ENCODE data around the gene PPM1E. TPM values are rescaled to one million over a fixed set of nuclear protein-coding genes. Genes with fewer than 3 reads are reported as not detected.

Gene PPM1E
- total and polyA plus RNA-seq, 5 donors from 2014 or later: not detected

- H3K4me1 ChIP-seq (ENCODE audit: control insufficient read depth, insufficient read depth, low read length, poor library complexity, severe bottlenecking): no peaks in the 10 kb centered on the region
- H3K4me3 Mint-ChIP-seq: no peak overlapping the region
- H3K4me3 ChIP-seq (ENCODE audit: low read depth, low read length): no peak overlapping the region
- H3K27ac Mint-ChIP-seq: no peak overlapping the region
- no peaks in the 10 kb centered on the region for H3K9me3 ChIP-seq (ENCODE audit: control insufficient read depth in 2 of 2, low read length in 2 of 2)
- H3K36me3 ChIP-seq (ENCODE audit: control insufficient read depth, insufficient read depth, low read length): no peaks in the 10 kb centered on the region
- no peaks in the 10 kb centered on the region for H3K36me3 Mint-ChIP-seq
- H3K27me3 ChIP-seq (ENCODE audit: control insufficient read depth, insufficient read depth, low read length): peaks cover 2% of the 10 kb centered on the region
- H3K4me1 Mint-ChIP-seq: no peaks in the 10 kb centered on the region
- ATAC-seq (ENCODE audit: low read depth in 2 of 2) (no peak), DNase-seq (no peak)
- no peaks in the 10 kb centered on the region for H3K9me3 Mint-ChIP-seq
- peaks cover 36% of the 10 kb centered on the region for H3K27me3 Mint-ChIP-seq
- H3K27ac ChIP-seq (ENCODE audit: insufficient read depth, low read length, poor library complexity, severe bottlenecking): no peak overlapping the region
Observed at GRCh38 chr17:58865301-58865700, 109.6 kb downstream of the PPM1E start.

DNA sequence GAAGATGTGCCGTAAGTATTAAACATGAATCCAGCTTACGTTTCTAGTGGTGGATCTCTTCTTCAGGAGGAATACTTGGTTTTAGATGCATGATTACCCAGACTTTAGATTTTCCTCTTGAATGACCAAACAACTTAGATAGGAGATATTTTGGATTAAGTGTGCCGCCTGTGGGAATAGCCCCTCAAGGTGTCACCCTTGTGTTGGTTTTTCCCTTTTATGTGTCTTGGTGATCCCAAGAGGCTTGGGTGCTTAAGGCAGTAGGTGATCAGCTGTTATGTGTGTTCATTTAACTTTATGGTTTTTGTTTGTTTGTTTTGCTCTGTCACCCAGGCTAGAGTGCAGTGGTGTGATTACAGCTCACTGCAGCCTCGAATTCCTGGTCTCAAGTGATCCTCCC is 115.1 kb downstream of the PPM1E start:
- Mint-ChIP-seq H3K9me3 (no peaks in the 10 kb centered on the region), H3K27ac (no peak overlapping the region), H3K4me1 (no peaks in the 10 kb centered on the region), H3K4me3 (no peak overlapping the region), H3K27me3 (peaks cover 44% of the 10 kb centered on the region), H3K36me3 (no peaks in the 10 kb centered on the region)
- Histone ChIP-seq H3K4me3 (ENCODE audit: low read depth, low read length) (no peak overlapping the region), H3K27ac (ENCODE audit: insufficient read depth, low read length, poor library complexity, severe bottlenecking) (no peak overlapping the region), H3K36me3 (ENCODE audit: control insufficient read depth, insufficient read depth, low read length) (no peaks in the 10 kb centered on the region), H3K27me3 (ENCODE audit: control insufficient read depth, insufficient read depth, low read length) (peaks cover 4% of the 10 kb centered on the region), H3K9me3 (ENCODE audit: control insufficient read depth in 2 of 2, low read length in 2 of 2) (no peaks in the 10 kb centered on the region), H3K4me1 (ENCODE audit: control insufficient read depth, insufficient read depth, low read length, poor library complexity, severe bottlenecking) (no peaks in the 10 kb centered on the region)
- DNase-seq (no peak), ATAC-seq (ENCODE audit: low read depth in 2 of 2) (no peak)

DNA sequence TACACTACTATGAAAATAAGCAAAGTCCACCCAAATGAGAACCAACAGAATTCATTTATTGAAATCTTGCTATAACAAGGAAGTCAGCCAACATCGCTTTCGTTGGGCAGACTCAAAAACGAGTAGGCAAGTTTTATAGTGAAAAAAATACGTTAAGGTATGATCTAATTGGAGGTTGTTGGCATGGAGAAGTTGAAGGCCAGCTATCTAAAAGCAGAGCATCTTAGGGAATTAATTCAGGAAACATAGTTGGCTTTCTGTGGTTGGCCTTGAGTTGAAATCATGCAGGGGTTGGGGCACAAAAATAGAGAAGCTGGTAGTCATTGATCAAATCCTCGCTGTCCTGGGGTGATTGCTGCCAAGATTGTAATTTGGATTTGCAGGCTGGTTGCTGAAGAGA is 118.3 kb downstream of the PPM1E start:
- peaks cover 28% of the 10 kb centered on the region for H3K27me3 Mint-ChIP-seq
- no peaks in the 10 kb centered on the region for H3K4me1 ChIP-seq (ENCODE audit: control insufficient read depth, insufficient read depth, low read length, poor library complexity, severe bottlenecking)
- H3K4me3 Mint-ChIP-seq: no peak overlapping the region
- no peaks in the 10 kb centered on the region for H3K4me1 Mint-ChIP-seq
- no peaks in the 10 kb centered on the region for H3K36me3 ChIP-seq (ENCODE audit: control insufficient read depth, insufficient read depth, low read length)
- no peaks in the 10 kb centered on the region for H3K9me3 ChIP-seq (ENCODE audit: control insufficient read depth in 2 of 2, low read length in 2 of 2)
- no peak overlapping the region for H3K4me3 ChIP-seq (ENCODE audit: low read depth, low read length)
- no peak for ATAC-seq (ENCODE audit: low read depth in 2 of 2)
- H3K27me3 ChIP-seq (ENCODE audit: control insufficient read depth, insufficient read depth, low read length): peaks cover 4% of the 10 kb centered on the region
- no peaks in the 10 kb centered on the region for H3K36me3 Mint-ChIP-seq
- H3K27ac Mint-ChIP-seq: no peak overlapping the region
- no peak overlapping the region for H3K27ac ChIP-seq (ENCODE audit: insufficient read depth, low read length, poor library complexity, severe bottlenecking)
- no peak for DNase-seq
- no peaks in the 10 kb centered on the region for H3K9me3 Mint-ChIP-seq

DNA sequence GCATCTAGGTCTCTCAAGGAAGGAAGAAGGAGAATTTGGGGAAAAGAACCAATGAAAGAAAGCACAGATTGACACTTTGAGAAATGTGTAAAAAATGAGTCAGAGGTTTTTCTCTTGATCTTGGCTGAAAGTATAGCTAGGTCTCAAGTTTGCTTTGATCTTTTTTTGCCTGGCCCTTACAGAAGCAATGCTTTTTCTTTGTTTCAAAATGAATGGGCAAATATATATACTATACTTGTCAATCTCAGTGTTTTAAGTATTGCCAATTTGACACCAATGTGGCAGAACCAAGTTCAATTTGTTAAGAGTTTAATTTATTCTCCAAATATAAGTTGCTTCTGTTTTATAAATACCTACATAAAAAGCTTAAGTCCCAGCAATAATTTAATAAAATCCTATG is 119.6 kb downstream of the PPM1E start:
- DNase-seq: peak in 1 of 3 donors; percentile 2
- Histone ChIP-seq H3K9me3 (ENCODE audit: control insufficient read depth in 2 of 2, low read length in 2 of 2) (no peaks in the 10 kb centered on the region), H3K27me3 (ENCODE audit: control insufficient read depth, insufficient read depth, low read length) (peaks cover 2% of the 10 kb centered on the region), H3K27ac (ENCODE audit: insufficient read depth, low read length, poor library complexity, severe bottlenecking) (no peak overlapping the region), H3K4me3 (ENCODE audit: low read depth, low read length) (no peak overlapping the region), H3K4me1 (ENCODE audit: control insufficient read depth, insufficient read depth, low read length, poor library complexity, severe bottlenecking) (no peaks in the 10 kb centered on the region), H3K36me3 (ENCODE audit: control insufficient read depth, insufficient read depth, low read length) (no peaks in the 10 kb centered on the region)
- H3K36me3 Mint-ChIP-seq: no peaks in the 10 kb centered on the region
- no peak overlapping the region for H3K4me3 Mint-ChIP-seq
- no peaks in the 10 kb centered on the region for H3K4me1 Mint-ChIP-seq
- H3K27ac Mint-ChIP-seq: no peak overlapping the region
- no peaks in the 10 kb centered on the region for H3K9me3 Mint-ChIP-seq
- peaks cover 14% of the 10 kb centered on the region for H3K27me3 Mint-ChIP-seq
- ATAC-seq (ENCODE audit: low read depth in 2 of 2): no peak

DNA sequence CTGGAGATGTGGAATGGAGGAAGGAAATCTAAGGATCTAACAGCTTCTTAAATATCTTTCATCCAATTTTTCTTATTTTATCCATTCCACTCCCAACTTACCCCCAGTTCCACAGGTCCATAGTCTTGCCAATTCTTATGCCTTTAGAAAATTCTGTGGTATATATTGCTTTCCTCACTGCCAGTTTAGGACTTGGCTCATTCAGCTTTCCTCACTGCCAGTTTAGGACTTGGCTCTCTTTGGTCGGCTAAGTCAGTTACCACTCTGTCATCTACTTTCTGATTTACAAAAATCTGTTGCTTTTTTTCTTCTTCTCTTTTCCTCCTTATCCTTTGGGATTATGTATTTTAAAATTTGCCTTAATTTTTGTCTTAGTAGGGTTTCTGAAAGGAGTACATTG is 128.5 kb downstream of the PPM1E start:
- H3K4me3 ChIP-seq (ENCODE audit: low read depth, low read length): no peak overlapping the region
- H3K36me3 ChIP-seq (ENCODE audit: control insufficient read depth, insufficient read depth, low read length): no peaks in the 10 kb centered on the region
- Mint-ChIP-seq H3K9me3 (no peaks in the 10 kb centered on the region), H3K4me3 (no peak overlapping the region), H3K27me3 (peaks cover 18% of the 10 kb centered on the region), H3K4me1 (no peaks in the 10 kb centered on the region), H3K36me3 (no peaks in the 10 kb centered on the region), H3K27ac (peak overlapping the region in 1 of 3 donors; percentile 83)
- no peak overlapping the region for H3K27ac ChIP-seq (ENCODE audit: insufficient read depth, low read length, poor library complexity, severe bottlenecking)
- ATAC-seq (ENCODE audit: low read depth in 2 of 2) (no peak), DNase-seq (no peak)
- no peaks in the 10 kb centered on the region for H3K9me3 ChIP-seq (ENCODE audit: control insufficient read depth in 2 of 2, low read length in 2 of 2)
- peaks cover 4% of the 10 kb centered on the region for H3K27me3 ChIP-seq (ENCODE audit: control insufficient read depth, insufficient read depth, low read length)
- H3K4me1 ChIP-seq (ENCODE audit: control insufficient read depth, insufficient read depth, low read length, poor library complexity, severe bottlenecking): no peaks in the 10 kb centered on the region

- peaks cover 4 to 5% of the 10 kb centered on the region in 2 experiments for H3K9me3 ChIP-seq (ENCODE audit: control insufficient read depth in 2 of 2, low read length in 2 of 2)
- H3K9me3 Mint-ChIP-seq: peaks cover 0 to 4% (median 0%) of the 10 kb centered on the region in 7 donors
- H3K4me1 ChIP-seq (ENCODE audit: control insufficient read depth, insufficient read depth, low read length, poor library complexity, severe bottlenecking): no peaks in the 10 kb centered on the region
- H3K4me3 ChIP-seq (ENCODE audit: low read depth, low read length): no peak overlapping the region
- no peak for DNase-seq
- no peak for ATAC-seq (ENCODE audit: low read depth in 2 of 2)
- H3K4me1 Mint-ChIP-seq: no peaks in the 10 kb centered on the region
- H3K36me3 ChIP-seq (ENCODE audit: control insufficient read depth, insufficient read depth, low read length): no peaks in the 10 kb centered on the region
- H3K27ac ChIP-seq (ENCODE audit: insufficient read depth, low read length, poor library complexity, severe bottlenecking): no peak overlapping the region
- H3K36me3 Mint-ChIP-seq: no peaks in the 10 kb centered on the region
- H3K4me3 Mint-ChIP-seq: no peak overlapping the region
- H3K27me3 ChIP-seq (ENCODE audit: control insufficient read depth, insufficient read depth, low read length): peaks cover 7% of the 10 kb centered on the region
- H3K27ac Mint-ChIP-seq: no peak overlapping the region
- H3K27me3 Mint-ChIP-seq: peaks cover 24% of the 10 kb centered on the region
Observed at GRCh38 chr17:58886514-58886913, 130.9 kb downstream of the PPM1E start.

DNA sequence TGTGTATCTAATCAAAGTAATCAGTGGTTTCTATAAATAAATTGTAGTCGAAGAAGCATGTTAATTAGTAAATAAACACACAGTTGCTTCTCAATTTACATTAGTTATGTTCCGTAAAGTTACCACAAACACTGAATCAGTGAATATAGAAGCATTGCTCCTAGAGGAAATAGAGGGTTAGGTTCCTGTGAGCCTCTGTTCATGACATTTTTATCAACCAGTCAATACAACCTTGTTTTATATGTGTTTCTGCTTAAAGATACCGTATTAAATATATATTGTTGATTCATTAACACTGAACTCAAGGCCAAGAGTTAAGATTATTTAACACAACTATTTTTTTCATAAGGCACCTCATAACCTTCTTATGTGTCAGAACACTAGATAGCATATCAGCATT is 134.3 kb downstream of the PPM1E start:
- Mint-ChIP-seq H3K27ac (no peak overlapping the region), H3K27me3 (peaks cover 14% of the 10 kb centered on the region), H3K4me1 (no peaks in the 10 kb centered on the region), H3K9me3 (peaks cover 0 to 4% (median 0%) of the 10 kb centered on the region in 7 donors), H3K36me3 (no peaks in the 10 kb centered on the region), H3K4me3 (no peak overlapping the region)
- Histone ChIP-seq H3K27ac (ENCODE audit: insufficient read depth, low read length, poor library complexity, severe bottlenecking) (no peak overlapping the region), H3K4me1 (ENCODE audit: control insufficient read depth, insufficient read depth, low read length, poor library complexity, severe bottlenecking) (no peaks in the 10 kb centered on the region), H3K27me3 (ENCODE audit: control insufficient read depth, insufficient read depth, low read length) (peaks cover 13% of the 10 kb centered on the region), H3K36me3 (ENCODE audit: control insufficient read depth, insufficient read depth, low read length) (no peaks in the 10 kb centered on the region), H3K4me3 (ENCODE audit: low read depth, low read length) (no peak overlapping the region), H3K9me3 (ENCODE audit: control insufficient read depth in 2 of 2, low read length in 2 of 2) (peaks cover 4 to 5% of the 10 kb centered on the region in 2 experiments)
- ATAC-seq (ENCODE audit: low read depth in 2 of 2) (no peak), DNase-seq (no peak)

DNA sequence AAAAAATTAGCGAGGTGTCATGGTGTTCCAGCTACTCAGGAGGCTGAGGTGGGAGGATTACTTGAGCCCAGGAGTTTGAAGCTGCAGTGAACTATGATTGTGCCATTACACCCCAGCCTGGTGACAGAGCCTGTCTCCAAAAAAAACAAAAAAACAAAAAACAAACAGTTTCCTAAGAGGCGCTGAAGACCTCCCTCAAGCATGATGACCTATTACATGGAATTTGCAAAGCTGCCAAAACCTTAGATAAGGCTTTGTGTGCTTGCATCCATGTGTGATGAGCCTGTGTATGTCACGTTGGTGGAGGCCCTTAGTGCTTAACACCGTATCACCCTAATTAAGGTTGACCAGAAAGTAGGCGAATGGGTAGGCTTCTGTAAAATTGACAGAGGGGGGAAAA is 143.5 kb downstream of the PPM1E start:
- no peaks in the 10 kb centered on the region for H3K36me3 ChIP-seq (ENCODE audit: control insufficient read depth, insufficient read depth, low read length)
- ATAC-seq (ENCODE audit: low read depth in 2 of 2): no peak
- Mint-ChIP-seq H3K36me3 (no peaks in the 10 kb centered on the region), H3K9me3 (peaks cover 0 to 3% (median 1%) of the 10 kb centered on the region in 7 donors), H3K4me3 (no peak overlapping the region), H3K27ac (no peak overlapping the region), H3K27me3 (peaks cover 13% of the 10 kb centered on the region), H3K4me1 (no peaks in the 10 kb centered on the region)
- H3K9me3 ChIP-seq (ENCODE audit: control insufficient read depth in 2 of 2, low read length in 2 of 2): no peaks in the 10 kb centered on the region
- H3K4me1 ChIP-seq (ENCODE audit: control insufficient read depth, insufficient read depth, low read length, poor library complexity, severe bottlenecking): no peaks in the 10 kb centered on the region
- H3K4me3 ChIP-seq (ENCODE audit: low read depth, low read length): no peak overlapping the region
- DNase-seq: no peak
- H3K27ac ChIP-seq (ENCODE audit: insufficient read depth, low read length, poor library complexity, severe bottlenecking): no peak overlapping the region
- peaks cover 7% of the 10 kb centered on the region for H3K27me3 ChIP-seq (ENCODE audit: control insufficient read depth, insufficient read depth, low read length)

Measured in CD4-positive, CD25-positive, alpha-beta regulatory T cell (primary cell).